ENCODE data around the gene TPPP3. TPM values are rescaled to one million over a fixed set of nuclear protein-coding genes. Genes with fewer than 3 reads are reported as not detected.

The TPPP3 gene
- polyA plus RNA-seq, 1 experiment: 1.5 TPM

DNA sequence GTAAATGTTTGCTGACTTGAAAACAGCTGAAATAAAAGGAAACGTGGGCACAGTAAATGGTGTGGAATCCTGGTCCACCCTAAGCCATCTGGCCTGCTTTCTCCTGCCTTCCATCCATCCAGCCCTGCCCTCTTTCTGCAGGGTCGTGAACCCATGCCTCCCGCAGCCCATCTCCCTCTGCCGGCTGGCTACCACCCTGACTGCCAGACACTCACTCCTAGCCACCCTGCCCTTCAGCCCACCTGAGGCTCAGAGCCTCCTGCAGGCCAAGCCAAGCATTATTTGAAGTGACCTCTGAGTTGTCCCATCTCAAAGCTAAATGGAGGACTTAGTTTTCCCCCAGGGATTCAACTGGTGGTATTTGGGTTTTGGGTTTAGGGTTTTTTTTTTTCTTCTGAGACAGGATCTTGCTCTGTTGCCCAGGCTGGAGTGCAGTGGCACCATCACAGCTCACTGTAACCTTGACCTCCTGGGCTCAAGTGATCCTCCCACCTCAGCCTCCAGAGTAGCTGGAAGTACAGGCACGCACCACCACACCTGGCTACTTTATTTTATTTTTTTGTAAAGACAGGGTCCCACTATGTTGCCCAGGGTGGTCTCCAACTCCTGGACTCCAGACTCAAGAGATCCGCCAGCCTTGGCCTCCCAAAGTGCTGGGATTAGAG, 14.6 kb upstream of the TPPP3 start:
- Histone ChIP-seq H3K27ac (ENCODE audit: low read depth, low read length) (no peak overlapping the region), H3K27me3 (ENCODE audit: control insufficient read depth, insufficient read depth, low read length) (no peaks in the 10 kb centered on the region), H3K4me3 (ENCODE audit: low read depth, low read length) (no peak overlapping the region), H3K9me3 (ENCODE audit: control insufficient read depth, insufficient read depth, low read length) (no peaks in the 10 kb centered on the region; the same call in 1 of the 2 replicates)
- TF ChIP-seq, protein P1, sequence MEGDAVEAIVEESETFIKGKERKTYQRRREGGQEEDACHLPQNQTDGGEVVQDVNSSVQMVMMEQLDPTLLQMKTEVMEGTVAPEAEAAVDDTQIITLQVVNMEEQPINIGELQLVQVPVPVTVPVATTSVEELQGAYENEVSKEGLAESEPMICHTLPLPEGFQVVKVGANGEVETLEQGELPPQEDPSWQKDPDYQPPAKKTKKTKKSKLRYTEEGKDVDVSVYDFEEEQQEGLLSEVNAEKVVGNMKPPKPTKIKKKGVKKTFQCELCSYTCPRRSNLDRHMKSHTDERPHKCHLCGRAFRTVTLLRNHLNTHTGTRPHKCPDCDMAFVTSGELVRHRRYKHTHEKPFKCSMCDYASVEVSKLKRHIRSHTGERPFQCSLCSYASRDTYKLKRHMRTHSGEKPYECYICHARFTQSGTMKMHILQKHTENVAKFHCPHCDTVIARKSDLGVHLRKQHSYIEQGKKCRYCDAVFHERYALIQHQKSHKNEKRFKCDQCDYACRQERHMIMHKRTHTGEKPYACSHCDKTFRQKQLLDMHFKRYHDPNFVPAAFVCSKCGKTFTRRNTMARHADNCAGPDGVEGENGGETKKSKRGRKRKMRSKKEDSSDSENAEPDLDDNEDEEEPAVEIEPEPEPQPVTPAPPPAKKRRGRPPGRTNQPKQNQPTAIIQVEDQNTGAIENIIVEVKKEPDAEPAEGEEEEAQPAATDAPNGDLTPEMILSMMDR (IDR thresholded peaks at IDR 0.05; ENCODE audit: low read depth, low read length): peak; percentile 14; the same call in 1 of the 2 replicates
- CTCF ChIA-PET: interaction anchor here (0.6 to 1.7 kb wide), 4 partner anchors 8 to 148 kb away, joined by 3 to 7 read pairs (median 5); partner anchors contain the start of gene TPPP3
- no peak for DNase-seq (ENCODE audit: low read depth, low spot score)
- POLR2A ChIA-PET: interaction anchor here (0.6 kb wide), 1 partner anchor 141 kb away, joined by 4 read pairs; no protein-coding TSS in a partner anchor

DNA sequence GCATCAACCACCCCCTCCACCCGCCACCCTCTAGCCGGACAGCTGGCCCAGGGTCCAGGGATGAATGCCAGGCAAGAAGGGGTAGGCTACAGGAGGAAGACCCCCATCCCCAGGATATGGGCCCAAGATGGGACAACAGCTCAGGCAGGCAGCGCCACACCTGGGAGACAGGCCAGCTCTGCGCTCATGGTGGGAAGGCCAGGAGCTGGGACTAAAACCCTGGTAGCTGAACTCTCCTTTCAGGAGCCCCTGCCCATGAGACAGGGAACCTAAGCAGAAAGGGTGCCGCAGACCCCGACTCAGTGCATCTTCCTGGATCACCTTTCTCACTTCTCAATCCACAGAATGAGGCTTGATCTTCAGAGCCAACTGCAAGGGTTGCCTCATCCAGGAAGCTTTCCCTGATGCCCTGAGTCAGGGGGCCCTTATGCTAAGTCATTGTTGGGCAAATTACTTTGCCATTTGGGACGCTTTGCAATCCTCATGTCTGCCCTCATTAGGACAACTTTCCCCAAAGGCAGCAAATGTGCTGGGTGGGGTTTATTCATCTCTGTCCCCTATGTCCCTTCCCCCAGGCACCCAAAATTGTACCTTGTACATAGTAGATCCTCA, 14.0 kb upstream of the TPPP3 start:
- no peak overlapping the region for H3K4me3 ChIP-seq (ENCODE audit: low read depth, low read length)
- no peaks in the 10 kb centered on the region for H3K27me3 ChIP-seq (ENCODE audit: control insufficient read depth, insufficient read depth, low read length)
- TF ChIP-seq, protein P1 (IDR thresholded peaks at IDR 0.05; ENCODE audit: low read depth, low read length): no peak
- H3K27ac ChIP-seq (ENCODE audit: low read depth, low read length): peak overlapping the region; percentile 88
- no peaks in the 10 kb centered on the region; the same call in 1 of the 2 replicates for H3K9me3 ChIP-seq (ENCODE audit: control insufficient read depth, insufficient read depth, low read length)
- DNase-seq (ENCODE audit: low read depth, low spot score): no peak
- POLR2A ChIA-PET: interaction anchor here (0.6 kb wide), 1 partner anchor 140 kb away, joined by 4 read pairs; no protein-coding TSS in a partner anchor
- CTCF ChIA-PET: interaction anchor here (1.1 to 1.7 kb wide), 2 partner anchors 10 to 14 kb away, joined by 3 to 6 read pairs; partner anchors contain the start of genes TPPP3 and ZDHHC1

DNA sequence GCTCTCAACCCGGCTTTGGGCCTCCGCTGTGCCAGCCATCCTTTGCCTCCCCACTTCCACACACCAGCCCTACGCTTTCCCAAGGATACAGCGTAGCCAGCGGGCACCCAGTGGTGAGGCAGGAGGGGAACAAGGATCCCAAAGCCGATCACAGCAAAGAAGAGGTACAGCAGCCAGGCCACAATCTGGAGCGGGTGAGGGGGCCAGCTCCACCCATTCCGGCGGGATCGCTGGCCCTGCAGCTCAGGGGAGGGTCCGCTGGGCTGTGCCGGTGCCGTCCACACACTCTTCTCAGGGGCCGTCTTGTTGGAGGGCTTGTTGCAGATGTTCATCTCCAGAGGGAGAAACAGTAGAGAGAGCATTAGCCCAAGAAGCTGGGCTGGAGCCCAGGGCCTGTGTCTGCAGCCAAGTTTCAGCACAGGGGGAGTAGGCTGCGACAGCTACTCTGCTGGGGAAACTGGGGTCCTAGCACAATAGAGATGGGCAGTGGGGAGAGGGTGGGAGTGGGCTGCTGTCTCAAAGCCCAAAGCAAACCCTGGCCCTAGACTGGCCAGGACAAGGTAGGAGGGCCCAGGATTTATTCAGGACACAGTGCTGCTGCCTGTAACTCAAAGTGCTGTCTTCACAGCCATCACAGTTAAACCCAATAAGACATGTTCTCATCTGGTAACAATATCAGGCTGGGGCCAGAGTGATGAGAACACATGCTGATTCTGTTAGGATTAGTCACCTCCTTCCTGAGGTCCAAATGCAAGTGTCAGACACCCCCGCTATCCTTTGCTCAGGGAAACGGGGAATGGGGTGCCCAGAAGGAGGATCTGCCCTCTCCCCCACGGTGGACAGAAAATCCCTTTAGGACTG, 13.0 kb upstream of the TPPP3 start:
- ChIA-PET CTCF (interaction anchor here (1.1 to 1.7 kb wide), 2 partner anchors 10 to 13 kb away, joined by 3 to 6 read pairs; partner anchors contain the start of genes TPPP3 and ZDHHC1), POLR2A (no interaction called here)
- peak; percentile 57 for DNase-seq (ENCODE audit: low read depth, low spot score)
- TF ChIP-seq, protein P1 (IDR thresholded peaks at IDR 0.05; ENCODE audit: low read depth, low read length): no peak
- H3K27ac ChIP-seq (ENCODE audit: low read depth, low read length): peak overlapping the region; percentile 88
- H3K27me3 ChIP-seq (ENCODE audit: control insufficient read depth, insufficient read depth, low read length): no peaks in the 10 kb centered on the region
- no peak overlapping the region for H3K4me3 ChIP-seq (ENCODE audit: low read depth, low read length)
- no peaks in the 10 kb centered on the region; the same call in 1 of the 2 replicates for H3K9me3 ChIP-seq (ENCODE audit: control insufficient read depth, insufficient read depth, low read length)

DNA sequence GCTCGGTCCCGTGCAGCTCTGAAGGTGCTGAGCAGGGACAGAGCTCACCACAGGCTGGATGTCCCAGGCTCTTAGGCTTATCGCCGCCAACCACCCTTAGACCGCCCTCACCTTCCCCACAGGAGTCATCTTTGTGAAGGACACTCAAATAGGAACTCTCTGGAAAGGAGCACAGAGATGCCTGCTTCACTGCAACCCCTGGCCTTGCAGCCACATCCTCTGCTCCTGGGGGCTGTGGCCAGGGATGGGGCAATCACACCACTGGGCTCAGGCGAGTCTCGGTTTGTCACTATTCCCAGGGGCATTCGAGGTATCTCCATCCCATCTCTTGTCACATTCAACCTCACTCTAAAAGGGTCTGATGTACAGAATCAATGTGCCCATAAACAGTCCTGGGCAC, 12.0 kb upstream of the TPPP3 start:
- H3K27ac ChIP-seq (ENCODE audit: low read depth, low read length): no peak overlapping the region

More for the DNA sequence above, 12.0 kb upstream of the TPPP3 start:
- CTCF ChIA-PET: no interaction called here
- Histone ChIP-seq H3K27me3 (ENCODE audit: control insufficient read depth, insufficient read depth, low read length) (no peaks in the 10 kb centered on the region), H3K9me3 (ENCODE audit: control insufficient read depth, insufficient read depth, low read length) (no peaks in the 10 kb centered on the region; the same call in 1 of the 2 replicates), H3K4me3 (ENCODE audit: low read depth, low read length) (no peak overlapping the region)
- POLR2A ChIA-PET: no interaction called here
- DNase-seq (ENCODE audit: low read depth, low spot score): no peak
- TF ChIP-seq, protein P1 (IDR thresholded peaks at IDR 0.05; ENCODE audit: low read depth, low read length): no peak

Data from AG04450 (cell line).